ENCODE results near the gene MRPL51. TPM values are rescaled to one million over a fixed set of nuclear protein-coding genes. Genes with fewer than 3 reads are reported as not detected.

MRPL51 gene
- total and polyA plus RNA-seq, 2 donors from 2014 or later: 132 to 268 TPM

- Histone ChIP-seq H3K27me3 (ENCODE audit: control insufficient read depth, insufficient read depth, low read length) (no peaks in the 10 kb centered on the region), H3K36me3 (ENCODE audit: control insufficient read depth in 2 of 3, insufficient read depth in 3 of 3, low read length in 3 of 3) (peaks cover 2 to 45% (median 18%) of the 10 kb centered on the region in 3 donors), H3K4me3 (ENCODE audit: low read length in 3 of 3) (no peak overlapping the region), H3K4me1 (ENCODE audit: control insufficient read depth in 2 of 3, insufficient read depth in 2 of 3, low read depth in 1 of 3, low read length in 3 of 3) (peaks cover 0 to 2% (median 0%) of the 10 kb centered on the region in 3 donors), H3K27ac (ENCODE audit: low read depth in 2 of 2, low read length in 2 of 2) (no peak overlapping the region), H3K9ac (ENCODE audit: low read length in 3 of 3) (no peak overlapping the region), H3K9me3 (ENCODE audit: control insufficient read depth in 2 of 3, insufficient read depth in 1 of 3, low read length in 3 of 3) (no peaks in the 10 kb centered on the region)
- DNase-seq (no peak), FAIRE-seq (no peak)
- intact Hi-C loops (cut with DNase I): loop anchor here (10.0 kb wide), 1 partner anchor 48 kb away; no protein-coding TSS in a partner anchor
- TF ChIP-seq CTCF (IDR thresholded peaks at IDR 0.05; ENCODE audit: borderline replicate concordance, extremely low read depth, insufficient read depth): no peak
Observed at GRCh38 chr12:6463216-6463615, 29.8 kb downstream of the MRPL51 start.

DNA sequence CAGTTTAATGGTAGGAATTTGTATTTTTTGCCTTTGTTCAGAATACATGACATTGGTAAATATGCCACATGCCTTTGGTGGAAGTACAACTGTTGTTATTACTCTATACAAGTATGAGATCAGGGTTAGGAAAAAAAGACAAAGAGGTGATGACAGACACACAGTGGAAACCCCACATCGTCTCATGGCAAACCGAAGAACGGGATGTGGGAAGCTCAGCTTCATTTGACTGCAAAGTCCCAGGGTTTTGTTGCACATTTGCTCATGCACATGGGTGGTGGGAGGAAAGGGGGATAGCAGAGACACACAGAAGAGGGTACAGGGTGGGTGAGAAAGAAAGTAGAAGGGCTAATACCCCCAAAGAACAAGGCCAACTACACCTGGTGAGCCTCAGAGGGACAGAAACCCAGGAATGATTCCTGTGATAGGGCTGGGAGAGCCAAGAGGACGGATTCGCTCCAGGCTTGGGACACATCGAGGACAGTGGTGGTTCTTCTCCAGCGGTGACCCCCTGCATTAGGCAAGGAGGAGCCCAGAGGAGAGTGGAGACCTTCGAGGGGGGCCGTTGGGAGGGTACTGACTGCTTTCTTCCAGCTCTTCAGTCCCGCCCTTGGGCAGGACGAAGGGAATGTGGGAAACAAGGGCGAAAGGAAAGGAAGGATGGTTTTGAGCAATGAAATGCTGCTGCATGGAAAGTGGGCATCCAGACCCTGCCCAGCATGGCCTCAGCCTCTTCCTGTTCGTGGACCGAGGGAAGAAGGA lies 30.6 kb downstream of the MRPL51 start:
- peaks cover 0 to 2% (median 0%) of the 10 kb centered on the region in 3 donors for H3K4me1 ChIP-seq (ENCODE audit: control insufficient read depth in 2 of 3, insufficient read depth in 2 of 3, low read depth in 1 of 3, low read length in 3 of 3)
- intact Hi-C loops (cut with DNase I): loop anchor here (10.0 kb wide), 1 partner anchor 48 kb away; no protein-coding TSS in a partner anchor
- no peak overlapping the region for H3K4me3 ChIP-seq (ENCODE audit: low read length in 3 of 3)
- FAIRE-seq (no peak), DNase-seq (no peak)
- H3K27me3 ChIP-seq (ENCODE audit: control insufficient read depth, insufficient read depth, low read length): no peaks in the 10 kb centered on the region
- no peak for TF ChIP-seq CTCF (IDR thresholded peaks at IDR 0.05; ENCODE audit: borderline replicate concordance, extremely low read depth, insufficient read depth)
- no peaks in the 10 kb centered on the region for H3K9me3 ChIP-seq (ENCODE audit: control insufficient read depth in 2 of 3, insufficient read depth in 1 of 3, low read length in 3 of 3)
- H3K27ac ChIP-seq (ENCODE audit: low read depth in 2 of 2, low read length in 2 of 2): no peak overlapping the region
- no peak overlapping the region for H3K9ac ChIP-seq (ENCODE audit: low read length in 3 of 3)
- peaks cover 2 to 50% (median 22%) of the 10 kb centered on the region in 3 donors for H3K36me3 ChIP-seq (ENCODE audit: control insufficient read depth in 2 of 3, insufficient read depth in 3 of 3, low read length in 3 of 3)

- H3K27me3 ChIP-seq (ENCODE audit: control insufficient read depth, insufficient read depth, low read length): no peaks in the 10 kb centered on the region
- no peak overlapping the region for H3K4me3 ChIP-seq (ENCODE audit: low read length in 3 of 3)
- H3K9me3 ChIP-seq (ENCODE audit: control insufficient read depth in 2 of 3, insufficient read depth in 1 of 3, low read length in 3 of 3): no peaks in the 10 kb centered on the region
- FAIRE-seq (no peak), DNase-seq (no peak)
- H3K9ac ChIP-seq (ENCODE audit: low read length in 3 of 3): no peak overlapping the region
- no peak for TF ChIP-seq CTCF (IDR thresholded peaks at IDR 0.05; ENCODE audit: borderline replicate concordance, extremely low read depth, insufficient read depth)
- intact Hi-C loops (cut with DNase I): loop anchor here (10.0 kb wide), 1 partner anchor 47 kb away; no protein-coding TSS in a partner anchor
- H3K27ac ChIP-seq (ENCODE audit: low read depth in 2 of 2, low read length in 2 of 2): peak overlapping the region in 1 of 2 donors; percentile 8
- H3K4me1 ChIP-seq (ENCODE audit: control insufficient read depth in 2 of 3, insufficient read depth in 2 of 3, low read depth in 1 of 3, low read length in 3 of 3): peaks cover 0 to 2% (median 0%) of the 10 kb centered on the region in 3 donors
- peaks cover 2 to 55% (median 28%) of the 10 kb centered on the region in 3 donors for H3K36me3 ChIP-seq (ENCODE audit: control insufficient read depth in 2 of 3, insufficient read depth in 3 of 3, low read length in 3 of 3)
Observed at GRCh38 chr12:6461401-6462233, 31.4 kb downstream of the MRPL51 start.
